HepG2 (cell line): ENCODE data around the gene SORBS2. TPM values are rescaled to one million over a fixed set of nuclear protein-coding genes. Genes with fewer than 3 reads are reported as not detected.

Experiments
- ATAC-seq: fragments of 200-7000 bp; cut with Tn5 transposase; 3 replicates; pipeline ENCODE4 v1.9.1; 2020; ENCODE audit warnings: mild to moderate bottlenecking, moderate library complexity
- BruUV-seq: library from RNA; stranded (reverse); fragments of 400-500 nt; replicated peaks from 2 replicates; lab custom pipeline; 2021; lab: Mats Ljungman, UMichigan
- CTCF ChIA-PET: fragments of 300-600 bp; formaldehyde crosslinking; extraction: SDS; loops from one replicate; lab custom pipeline; 2021; ENCODE audit warnings: low total read pairs, inconsistent platforms, low intra/inter-chr PET ratio; lab: Yijun Ruan, JAX
- POLR2A ChIA-PET: fragments of 350-600 bp; sonication (Branson Sonifier 250); formaldehyde crosslinking; loops from one replicate; lab custom pipeline; 2020; ENCODE audit warnings: antibody characterized with exemption, inconsistent platforms; lab: Yijun Ruan, JAX
- DNase-seq: peaks from one replicate; pipeline ENCODE4 v3.0.0-alpha.2; 2015; ENCODE audit warnings: low spot score
- FAIRE-seq: peaks from 3 replicates; lab custom pipeline; 2011; peaks lifted over from hg19 to GRCh38; lab: Jason Lieb, UNC
- H2AFZ ChIP-seq: one replicate; pipeline ENCODE4 v1.6.1; 2011; ENCODE audit warnings: low read length, inconsistent platforms
- H3K27ac ChIP-seq: fragments of 300-600 bp; 3 replicates; pipeline ENCODE4 v1.8.0; 2011; ENCODE audit warnings: mixed run types, mild to moderate bottlenecking, mixed read lengths, low read length, inconsistent platforms; ENCODE audit not compliant: insufficient read depth; ENCODE audit errors: extremely low read length
- H3K27me3 ChIP-seq, 2 experiments: fragments of 200-600 bp in 1 of 2; 2 replicates in 1 of 2; 3 replicates in 1 of 2; pipeline versions ENCODE4 v1.6.0 to v1.8.0; 2011; ENCODE audit warnings: low read length in 2 of 2, mild to moderate bottlenecking in 2 of 2, moderate library complexity in 2 of 2, inconsistent platforms in 1 of 2; ENCODE audit not compliant: insufficient read depth in 2 of 2, control insufficient read depth in 1 of 2
- H3K36me3 ChIP-seq, 2 experiments: fragments of 200-600 bp in 1 of 2; replicated peaks in 1 of 2; 2 replicates in 1 of 2; 3 replicates in 1 of 2; pipeline versions ENCODE4 v1.5.1 to v1.8.0; 2011; ENCODE audit warnings: low read length in 2 of 2, inconsistent platforms in 1 of 2; ENCODE audit not compliant: insufficient read depth in 2 of 2, control insufficient read depth in 1 of 2
- H3K4me1 ChIP-seq: 2 replicates; pipeline ENCODE4 v1.5.1; 2012; ENCODE audit warnings: low read length, inconsistent platforms; ENCODE audit not compliant: insufficient read depth
- H3K4me2 ChIP-seq: 2 replicates; pipeline ENCODE4 v1.6.0; 2011; ENCODE audit warnings: low read depth, low read length, inconsistent platforms
- H3K4me3 ChIP-seq, 3 experiments: fragments of 200-600 bp in 1 of 3; sonication (generic), shearing (Covaris generic) in 1 of 3; replicated peaks in 1 of 3; 2 replicates each; pipeline ENCODE4 v1.5.1; 2011 to 2016; ENCODE audit warnings: low read length in 3 of 3, inconsistent platforms in 2 of 3, low read depth in 2 of 3, mild to moderate bottlenecking in 2 of 3, control low read depth in 1 of 3, mixed read lengths in 1 of 3; ENCODE audit not compliant: insufficient read depth in 1 of 3
- H3K79me2 ChIP-seq: one replicate; pipeline ENCODE4 v1.6.1; 2011; ENCODE audit warnings: low read length, inconsistent platforms; ENCODE audit not compliant: insufficient read depth
- H3K9ac ChIP-seq: 2 replicates; pipeline ENCODE4 v1.6.0; 2011; ENCODE audit warnings: mild to moderate bottlenecking, low read depth, low read length, inconsistent platforms; ENCODE audit not compliant: insufficient read depth
- H3K9me3 ChIP-seq: 2 replicates; pipeline ENCODE4 v1.5.1; 2012; ENCODE audit warnings: mild to moderate bottlenecking, low read length
- H4K20me1 ChIP-seq: 2 replicates; pipeline ENCODE4 v1.6.0; 2011; ENCODE audit warnings: inconsistent platforms, mild to moderate bottlenecking, low read length, moderate library complexity; ENCODE audit not compliant: insufficient read depth
- RBM22 ChIP-seq: fragments of 200-400 bp; formaldehyde crosslinking; optimal IDR thresholded peaks from 2 replicates; pipeline ENCODE3; 2017; ENCODE audit warnings: mild to moderate bottlenecking, low read length, moderate library complexity
- ZNF572 ChIP-seq: sonication (generic); formaldehyde crosslinking; IDR thresholded peaks from 2 replicates; pipeline ENCODE4 v1.5.1; 2020; ENCODE audit warnings: mild to moderate bottlenecking, missing genetic modification reagents
- ZNF713 ChIP-seq: sonication (generic); formaldehyde crosslinking; IDR thresholded peaks from 2 replicates; pipeline ENCODE4 v1.4.0; 2020; ENCODE audit warnings: mild to moderate bottlenecking, missing genetic modification reagents
- WGBS: methylation state at CpG from one replicate; pipeline ENCODE4 v1.1.6; 2017; ENCODE audit warnings: low lambda C conversion rate; 5-methylcytosine and 5-hydroxymethylcytosine counted together
- in situ Hi-C: cut with HindIII; loops from 2 replicates; pipeline ENCODE4 v1.10.0; 2017; ENCODE audit warnings: low pct_unique_long_range_greater_than_20kb; ENCODE audit not compliant: extremely low pct_ligation_motif_present
- intact Hi-C: fragments of 100-400 bp; cut with micrococcal nuclease; formaldehyde crosslinking; loops from one replicate; pipeline ENCODE4 v1.10.0; 2022; ENCODE audit not compliant: unreplicated experiment
- polyA plus RNA-seq, 8 experiments: library from polyadenylated mRNA; depleted of rRNA in 3 of 8; stranded (reverse) in 7 of 8; unstranded in 1 of 8; fragments of >200 nt; fragmentation: Illumina TruSeq in 4 of 8; extraction: Trizol in 4 of 8; gene quantifications; 2 replicates each; pipeline versions ENCODE4 v1.2.1 to v1.2.3, GENCODE V29; 2011 to 2016; ENCODE audit warnings: low read depth in 4 of 8, missing spikeins in 1 of 8, mixed read lengths in 1 of 8; ENCODE audit not compliant: insufficient read depth in 1 of 8
- total RNA-seq, 5 experiments: library from RNA; depleted of rRNA; stranded (reverse); fragments of >200 nt; fragmentation: Illumina TruSeq; extraction: Trizol; gene quantifications; 2 replicates each; pipeline ENCODE4 v1.2.3, GENCODE V29; 2016; ENCODE audit warnings: low read depth in 1 of 5
- TF ChIP-seq, protein P1 (sequence below): sonication (generic); formaldehyde crosslinking; IDR thresholded peaks from 2 replicates; pipeline ENCODE4 v1.5.1; 2020; ENCODE audit warnings: missing genetic modification reagents, mild to moderate bottlenecking, borderline replicate concordance

The SORBS2 gene
- total and polyA plus RNA-seq, 2 of the 13 experiments (the other 11 are each of a cell fraction or from before 2014, with no cell fraction given), result 25.0 to 80.5 TPM

DNA sequence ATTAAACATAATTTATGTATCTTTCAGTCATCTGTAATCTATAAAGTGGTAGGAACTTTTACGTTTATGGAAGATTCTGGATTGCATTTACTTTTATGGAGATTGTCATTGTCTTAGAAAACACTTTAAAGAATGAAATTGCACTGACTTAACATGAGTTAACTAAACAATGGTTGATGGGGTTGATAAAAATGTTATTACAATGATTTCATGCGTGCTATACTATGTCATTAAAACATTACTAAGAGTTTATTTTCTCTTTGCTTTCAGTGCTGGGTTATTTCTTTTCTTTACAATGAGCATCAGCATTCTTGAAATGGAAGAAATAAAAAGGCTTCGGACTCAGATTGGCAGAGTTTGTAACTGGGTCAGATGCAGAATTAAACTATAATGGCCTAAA is 209.6 kb downstream of the SORBS2 start (continued):
- TF ChIP-seq, protein P1, sequence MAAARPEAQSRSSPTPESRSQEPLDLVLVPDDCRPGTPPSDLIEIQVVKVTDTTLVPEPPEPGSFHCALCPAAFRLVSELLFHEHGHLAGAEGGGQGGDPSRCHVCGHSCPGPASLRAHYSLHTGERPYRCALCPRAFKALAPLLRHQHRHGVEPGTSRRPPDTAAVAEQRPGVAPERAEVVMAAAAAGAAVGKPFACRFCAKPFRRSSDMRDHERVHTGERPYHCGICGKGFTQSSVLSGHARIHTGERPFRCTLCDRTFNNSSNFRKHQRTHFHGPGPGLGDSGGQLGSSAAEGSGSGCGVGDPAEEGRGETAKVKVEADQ (CRISPR knock-in tag), result no peak
- TF ChIP-seq ZNF572 (CRISPR knock-in tag), result no peak

DNA sequence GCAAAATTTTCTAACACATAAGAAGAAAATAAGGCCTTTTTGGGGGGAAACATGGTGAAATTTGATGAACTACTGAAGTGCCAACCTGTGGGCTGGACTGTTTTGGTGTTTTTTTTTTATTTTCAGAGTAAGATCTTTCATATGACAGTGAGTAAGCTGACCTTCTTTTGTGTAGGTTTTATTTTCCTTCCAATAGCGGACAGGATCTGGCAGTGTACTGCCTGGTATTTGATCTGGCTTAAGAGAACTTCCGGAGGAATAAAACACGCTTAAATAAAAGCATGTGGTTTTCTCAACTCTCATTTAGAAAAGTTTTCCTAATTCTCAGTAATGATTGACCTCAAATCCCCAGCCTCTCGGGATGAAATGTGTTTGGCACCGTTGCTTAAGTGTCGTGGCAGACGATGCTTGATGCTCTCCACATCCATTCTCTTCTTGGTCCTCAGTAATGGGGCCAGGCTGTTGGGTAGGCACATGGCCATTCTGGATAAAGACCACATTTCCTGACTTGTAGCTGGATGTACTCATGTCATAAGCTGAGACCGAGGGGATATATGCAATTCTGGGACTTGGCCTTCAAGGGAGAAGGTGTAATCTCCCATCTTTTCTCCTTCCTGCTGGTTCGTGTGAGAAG is 211.1 kb downstream of the SORBS2 start:
- DNase-seq (no peak), FAIRE-seq (no peak), ATAC-seq (no peak)
- ChIA-PET CTCF (no interaction called here), POLR2A (no interaction called here)
- Histone ChIP-seq H3K9me3 (no peaks in the 10 kb centered on the region), H3K9ac (no peak overlapping the region), H3K4me3 (no peak overlapping the region), H3K79me2 (no peaks in the 10 kb centered on the region), H4K20me1 (no peaks in the 10 kb centered on the region), H3K27ac (no peak overlapping the region), H3K4me2 (no peak overlapping the region), H3K36me3 (peaks cover 0 to 8% of the 10 kb centered on the region in 2 experiments; a peak in 3 of 5 replicates), H2AFZ (no peak overlapping the region), H3K4me1 (no peaks in the 10 kb centered on the region), H3K27me3 (no peaks in the 10 kb centered on the region)
- intact Hi-C loops (no loop called here), in situ Hi-C loops (no loop called here)
- no TSS peak for BruUV-seq
- WGBS, result 97% methylated on average over 8 of the region's 9 CpGs
- TF ChIP-seq RBM22 (peak; percentile 58), ZNF713 (no peak)
